GM12878 (cell line): Measurements from ENCODE around the gene RFXANK. TPM values are rescaled to one million over a fixed set of nuclear protein-coding genes. Genes with fewer than 3 reads are reported as not detected.

Experiments
- CEBPZ ChIP-seq: fragments of 150-350 bp; IDR thresholded peaks from 2 replicates; pipeline ENCODE4 v1.6.1; 2016; ENCODE audit warnings: low read depth, low read length
- EED ChIP-seq: sonication (generic); IDR thresholded peaks from 2 replicates; pipeline ENCODE4 v1.6.1; 2016; ENCODE audit warnings: antibody characterized with exemption, low read depth
- POU2F2 ChIP-seq: IDR thresholded peaks from 3 replicates; pipeline ENCODE4 v1.6.1; 2011; ENCODE audit warnings: low read depth, mild to moderate bottlenecking, low read length, borderline replicate concordance
- SMAD1 ChIP-seq: fragments of 450-650 bp; IDR thresholded peaks from 2 replicates; pipeline ENCODE4 v1.6.1; 2018; ENCODE audit warnings: mild to moderate bottlenecking, low read depth; ENCODE audit not compliant: partially characterized antibody
- SPI1 ChIP-seq: IDR thresholded peaks from 2 replicates; pipeline ENCODE4 v1.6.1; 2011; ENCODE audit warnings: low read depth, mild to moderate bottlenecking, low read length, moderate library complexity, borderline replicate concordance; ENCODE audit not compliant: insufficient read depth
- STAT3 ChIP-seq: IDR thresholded peaks from 2 replicates; pipeline ENCODE4 v1.6.1; 2011; ENCODE audit warnings: low read depth, low read length, improper control_type of control experiment
- TCF12 ChIP-seq: IDR thresholded peaks from 2 replicates; pipeline ENCODE4 v1.6.1; 2011; ENCODE audit warnings: low read depth, mild to moderate bottlenecking, low read length
- ZBTB40 ChIP-seq: fragments of 450-650 bp; IDR thresholded peaks from 2 replicates; pipeline ENCODE4 v1.6.1; 2016; ENCODE audit warnings: mild to moderate bottlenecking, moderate library complexity, borderline replicate concordance
- polyA plus RNA-seq, 11 experiments: library from polyadenylated mRNA; depleted of rRNA in 4 of 11; unstranded in 6 of 11; stranded (reverse) in 5 of 11; fragments of >200 nt; fragmentation: Nextera tagmentation in 4 of 11; fragmentation: Illumina TruSeq in 1 of 11; extraction: Ambion mirVana in 4 of 11; extraction: Trizol in 1 of 11; gene quantifications; 1 replicate in 1 of 11; 2 replicates in 10 of 11; pipeline versions ENCODE4 v1.2.1 to v1.2.3, GENCODE V29; 2011 to 2016; ENCODE audit warnings: inconsistent platforms in 2 of 11, missing spikeins in 2 of 11, low read depth in 1 of 11
- total RNA-seq, 4 experiments: library from RNA; depleted of rRNA in 3 of 4; stranded (reverse); fragments of >200 nt in 3 of 4; fragmentation: Illumina TruSeq in 1 of 4; extraction: Trizol in 1 of 4; gene quantifications; 2 replicates each; pipeline versions ENCODE4 v1.2.1 to v1.2.3, GENCODE V29; 2013 to 2021
- TF ChIP-seq, protein P1 (sequence below): fragments of 450-650 bp; IDR thresholded peaks from 2 replicates; pipeline ENCODE4 v1.6.1; 2016; ENCODE audit warnings: mild to moderate bottlenecking
- TF ChIP-seq, protein P2 (sequence below): IDR thresholded peaks from 2 replicates; pipeline ENCODE4 v1.6.1; 2012; ENCODE audit warnings: improper control_type of control experiment, low read depth, low read length; ENCODE audit not compliant: insufficient replicate concordance
- TF ChIP-seq, protein P3 (sequence below): fragments of 450-650 bp; IDR thresholded peaks from 2 replicates; pipeline ENCODE4 v1.6.1; 2017; ENCODE audit warnings: low read depth, mild to moderate bottlenecking, moderate library complexity
- TF ChIP-seq, protein P4 (sequence below): IDR thresholded peaks from 2 replicates; pipeline ENCODE4 v1.6.1; 2012; ENCODE audit warnings: low read length, inconsistent platforms

The RFXANK gene
- total and polyA plus RNA-seq, 10 of the 15 experiments (the other 5 are each of a cell fraction or from before 2014, with no cell fraction given), result 70.8 to 125 (median 95.7) TPM

- TF ChIP-seq CEBPZ (no peak), SMAD1 (no peak), POU2F2 (no peak), EED (peak; percentile 48; the same call in 1 of the 2 replicates), STAT3 (no peak), TCF12 (no peak), SPI1 (peak; percentile 16; the same call in 1 of the 2 replicates), ZBTB40 (no peak)
- TF ChIP-seq, protein P1, sequence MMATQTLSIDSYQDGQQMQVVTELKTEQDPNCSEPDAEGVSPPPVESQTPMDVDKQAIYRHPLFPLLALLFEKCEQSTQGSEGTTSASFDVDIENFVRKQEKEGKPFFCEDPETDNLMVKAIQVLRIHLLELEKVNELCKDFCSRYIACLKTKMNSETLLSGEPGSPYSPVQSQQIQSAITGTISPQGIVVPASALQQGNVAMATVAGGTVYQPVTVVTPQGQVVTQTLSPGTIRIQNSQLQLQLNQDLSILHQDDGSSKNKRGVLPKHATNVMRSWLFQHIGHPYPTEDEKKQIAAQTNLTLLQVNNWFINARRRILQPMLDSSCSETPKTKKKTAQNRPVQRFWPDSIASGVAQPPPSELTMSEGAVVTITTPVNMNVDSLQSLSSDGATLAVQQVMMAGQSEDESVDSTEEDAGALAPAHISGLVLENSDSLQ, result 0 out of 2 replicates have a peak, but pooled peaks have one; percentile 21
- TF ChIP-seq, protein P2, sequence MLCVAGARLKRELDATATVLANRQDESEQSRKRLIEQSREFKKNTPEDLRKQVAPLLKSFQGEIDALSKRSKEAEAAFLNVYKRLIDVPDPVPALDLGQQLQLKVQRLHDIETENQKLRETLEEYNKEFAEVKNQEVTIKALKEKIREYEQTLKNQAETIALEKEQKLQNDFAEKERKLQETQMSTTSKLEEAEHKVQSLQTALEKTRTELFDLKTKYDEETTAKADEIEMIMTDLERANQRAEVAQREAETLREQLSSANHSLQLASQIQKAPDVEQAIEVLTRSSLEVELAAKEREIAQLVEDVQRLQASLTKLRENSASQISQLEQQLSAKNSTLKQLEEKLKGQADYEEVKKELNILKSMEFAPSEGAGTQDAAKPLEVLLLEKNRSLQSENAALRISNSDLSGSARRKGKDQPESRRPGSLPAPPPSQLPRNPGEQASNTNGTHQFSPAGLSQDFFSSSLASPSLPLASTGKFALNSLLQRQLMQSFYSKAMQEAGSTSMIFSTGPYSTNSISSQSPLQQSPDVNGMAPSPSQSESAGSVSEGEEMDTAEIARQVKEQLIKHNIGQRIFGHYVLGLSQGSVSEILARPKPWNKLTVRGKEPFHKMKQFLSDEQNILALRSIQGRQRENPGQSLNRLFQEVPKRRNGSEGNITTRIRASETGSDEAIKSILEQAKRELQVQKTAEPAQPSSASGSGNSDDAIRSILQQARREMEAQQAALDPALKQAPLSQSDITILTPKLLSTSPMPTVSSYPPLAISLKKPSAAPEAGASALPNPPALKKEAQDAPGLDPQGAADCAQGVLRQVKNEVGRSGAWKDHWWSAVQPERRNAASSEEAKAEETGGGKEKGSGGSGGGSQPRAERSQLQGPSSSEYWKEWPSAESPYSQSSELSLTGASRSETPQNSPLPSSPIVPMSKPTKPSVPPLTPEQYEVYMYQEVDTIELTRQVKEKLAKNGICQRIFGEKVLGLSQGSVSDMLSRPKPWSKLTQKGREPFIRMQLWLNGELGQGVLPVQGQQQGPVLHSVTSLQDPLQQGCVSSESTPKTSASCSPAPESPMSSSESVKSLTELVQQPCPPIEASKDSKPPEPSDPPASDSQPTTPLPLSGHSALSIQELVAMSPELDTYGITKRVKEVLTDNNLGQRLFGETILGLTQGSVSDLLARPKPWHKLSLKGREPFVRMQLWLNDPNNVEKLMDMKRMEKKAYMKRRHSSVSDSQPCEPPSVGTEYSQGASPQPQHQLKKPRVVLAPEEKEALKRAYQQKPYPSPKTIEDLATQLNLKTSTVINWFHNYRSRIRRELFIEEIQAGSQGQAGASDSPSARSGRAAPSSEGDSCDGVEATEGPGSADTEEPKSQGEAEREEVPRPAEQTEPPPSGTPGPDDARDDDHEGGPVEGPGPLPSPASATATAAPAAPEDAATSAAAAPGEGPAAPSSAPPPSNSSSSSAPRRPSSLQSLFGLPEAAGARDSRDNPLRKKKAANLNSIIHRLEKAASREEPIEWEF, result no peak
- TF ChIP-seq, protein P3, sequence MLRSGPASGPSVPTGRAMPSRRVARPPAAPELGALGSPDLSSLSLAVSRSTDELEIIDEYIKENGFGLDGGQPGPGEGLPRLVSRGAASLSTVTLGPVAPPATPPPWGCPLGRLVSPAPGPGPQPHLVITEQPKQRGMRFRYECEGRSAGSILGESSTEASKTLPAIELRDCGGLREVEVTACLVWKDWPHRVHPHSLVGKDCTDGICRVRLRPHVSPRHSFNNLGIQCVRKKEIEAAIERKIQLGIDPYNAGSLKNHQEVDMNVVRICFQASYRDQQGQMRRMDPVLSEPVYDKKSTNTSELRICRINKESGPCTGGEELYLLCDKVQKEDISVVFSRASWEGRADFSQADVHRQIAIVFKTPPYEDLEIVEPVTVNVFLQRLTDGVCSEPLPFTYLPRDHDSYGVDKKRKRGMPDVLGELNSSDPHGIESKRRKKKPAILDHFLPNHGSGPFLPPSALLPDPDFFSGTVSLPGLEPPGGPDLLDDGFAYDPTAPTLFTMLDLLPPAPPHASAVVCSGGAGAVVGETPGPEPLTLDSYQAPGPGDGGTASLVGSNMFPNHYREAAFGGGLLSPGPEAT, result peak; percentile 60; the same call in 1 of the 2 replicates
- TF ChIP-seq, protein P4, sequence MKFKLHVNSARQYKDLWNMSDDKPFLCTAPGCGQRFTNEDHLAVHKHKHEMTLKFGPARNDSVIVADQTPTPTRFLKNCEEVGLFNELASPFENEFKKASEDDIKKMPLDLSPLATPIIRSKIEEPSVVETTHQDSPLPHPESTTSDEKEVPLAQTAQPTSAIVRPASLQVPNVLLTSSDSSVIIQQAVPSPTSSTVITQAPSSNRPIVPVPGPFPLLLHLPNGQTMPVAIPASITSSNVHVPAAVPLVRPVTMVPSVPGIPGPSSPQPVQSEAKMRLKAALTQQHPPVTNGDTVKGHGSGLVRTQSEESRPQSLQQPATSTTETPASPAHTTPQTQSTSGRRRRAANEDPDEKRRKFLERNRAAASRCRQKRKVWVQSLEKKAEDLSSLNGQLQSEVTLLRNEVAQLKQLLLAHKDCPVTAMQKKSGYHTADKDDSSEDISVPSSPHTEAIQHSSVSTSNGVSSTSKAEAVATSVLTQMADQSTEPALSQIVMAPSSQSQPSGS, result no peak
Observed at GRCh38 chr19:19157808-19158207, 34.2 kb upstream of the RFXANK start (continued).
